ENCODE measurements around the gene KRTAP5-1. TPM values are rescaled to one million over a fixed set of nuclear protein-coding genes. Genes with fewer than 3 reads are reported as not detected.

The KRTAP5-1 gene
- total and polyA plus RNA-seq, 10 of the 15 experiments (the other 5 are each of a cell fraction or from before 2014, with no cell fraction given) = not detected

- in situ Hi-C loops (cut with MboI) (no loop called here), intact Hi-C loops (cut with micrococcal nuclease; ENCODE audit: unreplicated experiment) (loop anchor here (2.0 to 10.0 kb wide), 4 partner anchors 122 to 460 kb away; partner anchors contain the start of gene TOLLIP)
- TF ChIP-seq DPF2 (IDR thresholded peaks at IDR 0.05) (no peak), YY1 (IDR thresholded peaks at IDR 0.05; ENCODE audit: low read depth, low read length) (no peak), RFX5 (IDR thresholded peaks at IDR 0.05; ENCODE audit: low read depth, low read length) (no peak), MLLT1 (IDR thresholded peaks at IDR 0.05) (no peak), BCLAF1 (IDR thresholded peaks at IDR 0.05) (no peak), PRDM15 (CRISPR knock-in tag; IDR thresholded peaks at IDR 0.05) (no peak), SREBF1 (IDR thresholded peaks at IDR 0.05; ENCODE audit: low read length) (no peak), TARDBP (IDR thresholded peaks at IDR 0.05; ENCODE audit: borderline replicate concordance) (no peak)
- peaks cover 4% of the 10 kb centered on the region; the same call in 1 of the 3 replicates for H3K9me3 ChIP-seq (replicated peaks; ENCODE audit: control insufficient read depth, insufficient read depth, low read length)
- no peaks in the 10 kb centered on the region for H3K36me3 ChIP-seq (ENCODE audit: control insufficient read depth in 2 of 2, insufficient read depth in 2 of 2, low read length in 1 of 2)
- no peak overlapping the region for H2AFZ ChIP-seq (ENCODE audit: control insufficient read depth, low read depth, low read length)
- ATAC-seq (no peak), DNase-seq (ENCODE audit: low read depth, low spot score) (no peak), FAIRE-seq (no peak)
- no peaks in the 10 kb centered on the region for H3K4me1 ChIP-seq (ENCODE audit: control insufficient read depth, insufficient read depth, low read length)
- no peak overlapping the region for H3K9ac ChIP-seq (ENCODE audit: control insufficient read depth, insufficient read depth, low read length)
- 25% methylated on average over 7 of the region's 7 CpGs for WGBS (ENCODE audit: insufficient coverage, insufficient replicate concordance, low lambda C conversion rate, missing lambda C conversion rate)
- peaks cover 0 to 10% of the 10 kb centered on the region in 2 experiments; a peak in 3 of 4 replicates for H3K27me3 ChIP-seq (replicated peaks in 1 of 2; ENCODE audit: control insufficient read depth in 2 of 2, insufficient read depth in 2 of 2, low read length in 1 of 2)
- no TSS peak for BruUV-seq (replicated peaks)
- H3K4me3 ChIP-seq = no peak overlapping the region
- H4K20me1 ChIP-seq (ENCODE audit: control insufficient read depth, insufficient read depth) = no peaks in the 10 kb centered on the region
- no peaks in the 10 kb centered on the region for H3K79me2 ChIP-seq (ENCODE audit: control insufficient read depth, insufficient read depth, low read length)
- SMC1A ChIA-PET (ENCODE audit: uncharacterized antibody, unreplicated experiment) = interaction anchor here (0.5 to 2.0 kb wide), 14 partner anchors 26 to 459 kb away, joined by 3 to 8 read pairs (median 3); no protein-coding TSS in a partner anchor
- H3K27ac ChIP-seq (ENCODE audit: control insufficient read depth, insufficient read depth) = no peak overlapping the region
- RAD21 ChIA-PET (ENCODE audit: unreplicated experiment) = interaction anchor here (0.6 to 2.5 kb wide), 17 partner anchors 9 to 461 kb away, joined by 3 to 23 read pairs (median 4); no protein-coding TSS in a partner anchor
- POLR2A ChIA-PET = no interaction called here
- H3K4me2 ChIP-seq (ENCODE audit: control insufficient read depth, insufficient read depth) = no peak overlapping the region
- CTCF ChIA-PET = interaction anchor here (0.6 to 2.4 kb wide), 36 partner anchors 8 to 459 kb away, joined by 3 to 20 read pairs (median 4); partner anchors contain the start of gene KRTAP5-5
Observed at GRCh38 chr11:1574933-1575242, 10.2 kb downstream of the KRTAP5-1 start.
